Skin epidermis (tissue), 12 donors: Measurements from ENCODE around the gene ANKS6.

Experiments
- H3K27ac ChIP-seq, 21 experiments: fragments of 200-600 bp; sonication (generic) in 11 of 21; one replicate each; pipeline ENCODE4 v1.5.0; 2020; ENCODE audit warnings: mild to moderate bottlenecking in 3 of 21, inconsistent platforms in 2 of 21, moderate library complexity in 2 of 21
- H3K4me3 ChIP-seq, 7 experiments: fragments of 200-600 bp; sonication (generic) in 2 of 7; one replicate each; pipeline ENCODE4 v1.5.0; 2020; ENCODE audit warnings: inconsistent platforms in 2 of 7, mild to moderate bottlenecking in 2 of 7, moderate library complexity in 1 of 7

The ANKS6 gene

DNA sequence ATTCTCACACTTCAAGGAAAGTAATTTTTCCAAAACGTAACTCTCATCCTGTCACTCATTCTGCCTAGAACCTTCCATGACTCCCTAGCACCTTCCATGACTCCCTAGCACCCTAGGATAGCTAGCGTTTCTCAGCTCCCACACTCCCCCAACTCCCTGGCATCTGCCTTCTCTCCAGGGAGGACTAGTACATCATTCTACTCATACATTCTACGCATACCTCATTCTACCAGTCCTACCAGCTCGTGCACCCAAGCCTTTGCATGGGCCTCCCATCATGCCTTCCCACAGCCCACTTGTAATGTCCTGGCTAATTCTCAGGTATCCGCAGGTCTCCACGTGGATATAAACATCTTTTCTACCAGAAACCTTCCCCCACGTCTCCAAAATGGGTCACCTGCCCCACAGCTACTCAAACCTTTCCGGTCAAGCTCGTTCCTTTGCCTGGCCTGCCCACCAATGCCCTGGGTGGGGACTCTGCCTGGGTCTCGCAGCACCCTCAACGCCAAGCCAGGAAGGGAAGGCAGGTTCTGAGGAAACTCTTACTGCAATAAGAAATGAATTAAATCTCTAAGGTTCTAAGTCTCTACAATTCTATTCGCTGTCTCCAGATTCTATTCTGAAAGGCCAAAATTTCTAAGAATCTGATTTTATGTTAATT is 930 bp downstream of the ANKS6 start:
- Histone ChIP-seq H3K4me3 (peak overlapping the region; percentile 49 to 57 (median 53)), H3K27ac (peak overlapping the region in 5 of 21 experiments; percentile 46 to 82 (median 57))

DNA sequence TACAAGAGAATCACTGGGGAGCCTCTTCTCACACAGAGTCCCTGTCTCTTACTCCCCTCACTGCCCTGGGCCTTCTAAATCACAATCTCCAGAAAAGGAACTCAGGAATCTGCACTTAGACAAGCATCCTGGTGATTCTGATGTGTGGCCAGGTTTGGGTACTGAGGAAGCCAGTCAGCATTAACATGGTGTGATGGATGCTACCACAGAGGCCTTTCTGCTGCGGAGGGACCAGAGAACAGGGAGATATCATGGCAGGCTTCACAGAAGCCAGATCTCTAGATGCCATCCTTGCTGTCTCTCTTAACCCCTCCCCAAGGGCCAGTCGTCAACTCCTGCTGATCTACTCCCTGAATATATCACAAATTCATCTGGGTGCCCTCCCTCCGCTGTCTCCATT is 1.6 kb downstream of the ANKS6 start:
- Histone ChIP-seq H3K4me3 (no peak overlapping the region), H3K27ac (no peak overlapping the region)

DNA sequence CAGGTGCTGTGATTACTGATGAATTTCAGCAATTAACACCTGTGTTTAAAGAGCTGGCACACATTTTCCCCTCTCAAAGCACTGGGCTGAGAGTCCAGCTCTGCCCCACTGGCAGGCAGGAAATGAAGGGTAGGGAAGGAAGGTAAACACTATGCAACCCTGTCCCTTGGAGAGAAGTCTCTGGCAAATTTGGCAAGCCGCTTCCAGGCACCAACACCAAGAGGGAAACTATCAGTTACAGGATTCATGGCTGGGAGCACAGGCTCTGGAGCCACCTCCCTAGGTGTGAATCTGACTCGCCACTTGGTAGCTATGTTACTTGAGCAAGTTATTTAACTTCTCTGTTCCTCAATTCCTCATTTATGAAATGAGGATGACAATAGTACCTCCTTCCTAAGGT is 3.3 kb downstream of the ANKS6 start:
- H3K27ac ChIP-seq = no peak overlapping the region
- H3K4me3 ChIP-seq = no peak overlapping the region

DNA sequence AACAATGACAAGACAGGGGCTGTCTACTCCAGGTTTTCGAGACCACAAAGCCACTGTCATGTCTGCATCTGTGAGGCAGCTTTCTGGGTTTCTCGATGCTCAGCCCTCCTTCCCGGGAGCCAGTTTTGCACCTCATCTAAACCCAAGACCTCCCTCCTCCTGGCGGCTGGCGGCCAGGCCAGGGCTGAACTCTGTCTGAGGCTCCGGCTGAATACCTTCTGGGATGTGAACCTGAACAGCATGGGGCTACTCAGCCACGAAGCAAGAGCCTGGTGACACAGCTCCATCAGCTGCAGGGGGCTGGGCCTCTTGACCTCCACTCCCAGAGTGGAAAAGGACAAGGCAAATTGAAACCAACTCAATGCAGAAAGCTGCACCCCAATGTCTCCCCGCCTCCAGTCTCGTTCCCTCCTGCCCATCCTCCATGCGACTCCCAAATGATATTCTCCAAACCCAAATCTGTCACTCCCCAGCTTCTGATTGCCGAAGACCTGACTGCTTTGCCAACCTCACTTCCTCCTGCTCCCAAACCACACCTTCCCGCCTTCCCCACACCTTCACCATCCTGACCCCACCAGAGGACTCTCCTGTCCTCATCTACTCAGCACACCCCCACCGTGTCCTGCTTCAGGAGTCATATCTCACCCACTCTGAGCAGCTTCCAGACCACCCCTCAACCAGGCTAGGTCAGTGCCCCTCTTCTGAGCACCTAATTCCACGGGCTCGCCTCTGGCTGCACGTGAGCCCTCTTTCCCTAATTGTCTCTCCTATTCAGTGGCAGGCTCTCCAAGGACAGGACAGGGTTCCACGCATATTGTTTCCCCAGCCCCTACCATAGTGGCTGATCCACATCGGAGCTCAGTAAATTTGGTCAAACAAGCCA is 4.5 kb downstream of the ANKS6 start:
- Histone ChIP-seq H3K4me3 (no peak overlapping the region), H3K27ac (peak overlapping the region in 4 of 21 experiments; percentile 34 to 60 (median 46))

DNA sequence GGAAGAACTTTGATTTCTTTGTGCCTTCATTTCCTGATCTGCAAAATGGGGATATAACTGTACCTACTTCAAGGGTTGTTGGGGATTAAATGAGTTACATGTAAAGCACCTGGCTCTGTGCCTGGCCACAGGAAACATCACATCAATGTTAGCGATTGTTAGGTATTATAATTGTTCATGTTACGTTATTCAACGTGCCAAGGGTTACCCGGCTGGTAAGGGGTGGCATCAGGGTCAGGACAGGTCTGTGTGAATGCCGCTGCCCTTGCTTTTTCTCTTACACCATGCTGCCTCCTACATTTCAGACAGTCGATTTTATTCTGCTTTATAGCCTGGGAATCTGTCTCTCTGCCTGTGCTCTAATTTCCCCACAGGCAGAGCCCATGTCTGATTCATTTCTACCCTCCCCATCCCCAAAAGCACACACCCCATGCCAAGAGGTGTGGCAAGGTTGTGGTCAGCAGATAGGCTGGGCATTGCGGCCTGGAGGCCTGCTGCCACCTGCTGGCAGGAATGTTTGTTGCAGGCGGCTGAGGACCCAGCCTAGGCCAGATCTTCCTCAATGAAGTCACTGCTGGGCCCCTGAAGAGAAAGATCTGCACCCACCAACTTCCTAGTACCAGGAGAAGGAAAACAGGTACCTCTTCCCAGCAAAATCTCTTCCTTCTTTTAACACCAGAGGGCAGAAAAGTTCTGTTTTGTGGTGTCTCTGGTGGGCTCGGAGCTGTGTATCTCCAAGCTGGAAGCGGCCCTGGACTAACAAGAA is 5.3 kb downstream of the ANKS6 start:
- H3K27ac ChIP-seq = peak overlapping the region in 4 of 21 experiments; percentile 34 to 60 (median 46)
- no peak overlapping the region for H3K4me3 ChIP-seq

DNA sequence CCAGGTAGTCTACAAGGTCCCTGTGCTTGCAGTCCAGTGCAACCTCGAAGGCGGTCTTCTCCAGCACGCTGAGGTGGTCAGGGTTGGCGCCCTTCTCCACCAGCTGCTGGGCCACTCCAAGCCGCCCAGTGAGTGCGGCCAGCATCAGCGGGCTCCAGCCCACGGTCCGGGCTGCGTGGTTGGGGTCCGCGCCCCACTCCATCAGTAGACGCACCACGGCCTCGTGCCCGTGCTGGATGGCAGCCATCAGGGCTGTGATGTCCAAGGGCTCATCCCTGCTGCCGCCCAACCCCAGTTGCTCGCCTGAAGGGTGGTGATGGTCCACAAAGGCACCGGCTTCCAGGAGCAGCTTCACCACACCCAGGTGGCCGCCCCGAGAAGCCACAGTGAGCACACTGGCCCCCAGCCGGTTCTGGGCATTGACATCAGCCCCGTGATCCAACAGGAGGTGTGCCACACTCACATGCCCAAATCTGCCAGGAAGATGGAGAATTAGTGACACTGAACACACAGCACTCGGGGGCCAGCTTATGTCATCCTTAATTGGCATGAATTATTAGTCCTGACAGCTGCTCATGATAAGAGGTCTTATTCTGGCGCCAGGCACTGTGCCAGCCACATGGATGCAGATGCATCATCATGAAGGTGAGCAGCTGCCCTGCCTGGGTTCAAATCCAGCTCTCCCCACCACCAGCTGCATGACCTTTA is 6.1 kb downstream of the ANKS6 start:
- no peak overlapping the region for H3K4me3 ChIP-seq
- no peak overlapping the region for H3K27ac ChIP-seq

DNA sequence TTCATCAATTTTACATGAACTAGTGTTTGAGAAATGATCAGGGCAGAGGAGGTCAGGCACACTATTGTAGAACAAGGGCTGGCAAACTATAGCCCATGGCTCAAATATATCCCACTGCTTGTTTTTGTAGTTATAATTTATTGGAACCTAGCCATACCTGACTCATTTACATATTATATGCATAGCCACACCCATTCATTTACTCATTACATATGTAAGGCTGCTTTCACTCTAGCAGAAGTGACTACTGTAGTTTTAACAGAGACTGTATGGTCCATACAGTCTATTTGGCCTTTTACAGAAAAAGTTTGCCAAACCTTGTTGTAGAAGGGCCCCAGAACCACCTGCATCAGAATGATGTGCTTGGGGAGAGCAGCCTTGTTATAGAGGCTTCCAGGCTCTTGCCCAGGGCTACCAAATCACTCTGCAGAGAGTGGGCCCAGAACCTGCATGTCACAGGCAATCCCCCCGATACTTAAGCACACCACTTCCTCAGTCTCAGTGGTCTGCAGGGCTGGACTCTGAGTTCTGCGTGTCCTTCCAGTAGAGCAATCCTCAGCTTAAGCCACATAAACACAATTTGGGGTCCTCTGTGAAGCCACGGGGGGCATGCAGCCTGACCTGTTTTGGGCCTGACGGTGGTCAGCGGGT is 6.7 kb downstream of the ANKS6 start:
- Histone ChIP-seq H3K27ac (no peak overlapping the region), H3K4me3 (no peak overlapping the region)

DNA sequence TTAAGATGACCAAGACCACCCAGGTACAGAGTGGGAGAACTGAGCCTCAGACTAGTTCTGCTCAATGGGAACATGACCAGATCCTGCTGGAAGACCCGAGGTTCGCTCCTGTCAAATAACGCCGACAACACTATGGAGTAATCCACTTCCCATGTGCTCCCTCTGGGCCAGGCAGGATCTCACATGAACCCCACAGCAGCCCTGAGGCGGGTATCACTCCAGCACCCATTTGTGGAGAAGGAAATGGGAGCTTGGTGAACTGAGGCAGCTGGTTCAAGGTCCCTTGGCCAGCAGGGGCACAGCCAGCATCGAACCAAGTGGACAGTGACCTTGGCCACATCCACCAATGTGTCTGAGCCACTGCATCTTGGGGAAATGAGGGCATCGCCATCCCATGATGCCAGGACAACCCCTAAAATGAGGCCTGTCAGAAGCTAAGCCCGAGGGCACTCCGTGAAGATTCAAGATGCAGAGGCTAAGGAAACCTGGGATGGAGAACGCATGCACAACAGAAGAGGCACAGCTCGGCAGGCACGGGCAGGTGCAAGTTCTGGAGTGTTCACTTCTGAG is 8.5 kb downstream of the ANKS6 start:
- Histone ChIP-seq H3K27ac (no peak overlapping the region), H3K4me3 (no peak overlapping the region)

DNA sequence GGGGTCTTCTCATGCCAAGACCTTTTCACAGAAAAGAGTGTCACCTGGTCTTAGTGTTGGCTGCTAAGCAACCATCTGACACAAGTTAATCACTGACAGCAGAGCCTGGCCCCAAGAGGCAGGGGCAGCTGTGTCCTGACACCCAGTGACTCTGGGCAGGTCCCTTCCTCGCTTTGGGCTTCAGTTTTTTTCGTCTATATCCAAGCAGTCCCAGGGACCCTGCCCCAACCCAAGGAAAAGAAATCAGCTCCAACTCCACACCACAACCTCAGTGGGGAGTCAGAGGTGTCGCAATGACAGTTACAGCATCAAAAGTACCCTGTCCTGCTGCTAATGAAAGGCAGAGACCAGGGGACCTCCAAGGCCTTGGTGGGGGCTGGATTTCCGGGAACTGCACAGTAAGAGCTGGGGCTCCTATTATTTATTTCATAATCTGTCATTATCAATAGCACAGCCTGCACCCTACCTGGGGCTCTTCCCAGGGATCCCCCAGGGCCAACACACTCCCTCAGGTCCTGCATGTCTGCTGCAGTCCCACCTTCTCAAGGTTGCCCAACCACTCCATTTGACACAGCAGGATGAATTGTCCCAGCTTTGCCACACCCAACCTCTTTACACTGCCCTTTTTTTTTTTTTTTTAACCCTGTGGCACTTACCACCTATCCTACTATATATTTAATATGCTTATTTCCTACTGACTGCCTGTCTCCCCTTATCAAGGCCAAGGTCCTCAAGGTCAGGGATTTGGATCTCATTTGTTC is 9.4 kb downstream of the ANKS6 start:
- no peak overlapping the region for H3K4me3 ChIP-seq
- no peak overlapping the region for H3K27ac ChIP-seq

DNA sequence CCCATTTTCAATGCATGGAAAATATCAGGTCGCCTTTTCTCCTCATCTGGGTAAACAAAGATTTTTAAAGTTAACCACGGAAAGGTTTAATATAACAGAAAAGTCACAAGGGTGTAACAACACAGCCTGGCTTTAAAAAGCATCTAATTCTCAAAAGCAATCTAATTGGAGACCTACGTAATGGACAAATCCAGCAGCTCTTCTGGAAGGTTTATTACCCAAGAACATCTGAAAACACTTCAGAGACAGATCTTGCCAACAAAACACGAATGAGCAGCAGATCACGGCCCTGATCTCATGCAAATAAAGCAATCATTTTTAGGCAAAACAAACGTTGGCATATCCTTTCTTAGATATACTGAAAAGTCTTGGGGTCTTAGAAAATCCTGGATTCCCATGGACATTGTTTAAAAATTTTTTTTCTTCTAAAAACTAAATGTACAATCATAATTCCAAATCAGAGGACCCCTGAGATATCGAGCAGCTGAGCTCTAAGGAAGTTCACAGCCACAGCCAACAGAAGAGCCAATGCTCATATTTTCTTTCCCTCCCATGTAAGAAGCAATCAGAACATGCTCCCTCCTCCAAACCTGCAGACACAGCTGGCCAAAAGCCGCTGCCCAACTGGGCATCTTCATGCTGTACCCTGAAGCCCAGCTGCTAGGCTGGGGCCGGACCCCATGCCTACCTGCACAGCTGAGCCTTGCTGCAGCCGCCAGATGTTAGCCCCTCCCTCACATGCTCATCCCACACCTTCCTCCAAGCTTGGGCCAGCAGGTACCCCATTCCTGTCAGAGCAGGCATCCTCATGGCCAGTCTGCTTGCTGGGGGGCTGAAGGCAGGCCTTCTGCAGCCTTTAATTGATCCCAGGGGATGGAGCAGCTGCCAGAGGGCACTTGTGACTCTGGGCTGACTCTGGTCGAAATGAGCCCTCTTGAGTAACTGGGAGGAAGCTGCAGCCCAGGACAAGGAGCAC is 11.2 kb downstream of the ANKS6 start:
- H3K27ac ChIP-seq = no peak overlapping the region
- no peak overlapping the region for H3K4me3 ChIP-seq

DNA sequence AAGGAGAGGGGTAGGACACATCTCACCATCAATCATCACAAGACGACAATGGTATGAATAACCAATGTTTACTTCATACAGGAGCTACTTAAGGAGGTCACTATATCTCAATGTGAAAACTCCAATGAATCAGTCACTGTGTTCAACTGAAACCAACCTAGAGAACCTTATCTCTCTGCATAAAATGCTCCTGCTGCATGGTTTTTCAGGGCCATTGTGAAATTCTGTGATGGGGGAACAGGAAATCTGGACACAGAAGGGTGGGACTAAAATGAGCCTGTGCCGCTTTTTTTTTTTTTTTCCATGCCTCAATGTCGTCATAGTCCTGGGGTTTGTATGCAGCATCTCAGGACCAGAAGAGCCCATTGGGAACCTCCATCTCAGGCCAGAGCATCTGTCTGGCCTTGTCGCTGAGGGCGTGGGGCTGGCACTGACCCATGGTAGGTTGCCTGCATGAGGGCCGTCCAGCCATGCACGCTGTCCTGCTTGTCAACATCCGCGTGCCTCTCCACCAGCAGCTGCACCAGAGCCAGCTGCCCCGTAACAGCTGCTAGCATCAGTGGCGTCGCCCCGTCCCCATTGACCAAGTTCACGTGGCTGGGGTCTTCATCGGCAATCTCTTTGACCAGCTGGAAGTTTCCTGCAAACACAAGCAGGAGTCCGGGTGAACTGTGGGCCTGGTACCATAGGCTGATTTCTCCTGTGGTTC is 12.7 kb downstream of the ANKS6 start:
- Histone ChIP-seq H3K4me3 (no peak overlapping the region), H3K27ac (no peak overlapping the region)

DNA sequence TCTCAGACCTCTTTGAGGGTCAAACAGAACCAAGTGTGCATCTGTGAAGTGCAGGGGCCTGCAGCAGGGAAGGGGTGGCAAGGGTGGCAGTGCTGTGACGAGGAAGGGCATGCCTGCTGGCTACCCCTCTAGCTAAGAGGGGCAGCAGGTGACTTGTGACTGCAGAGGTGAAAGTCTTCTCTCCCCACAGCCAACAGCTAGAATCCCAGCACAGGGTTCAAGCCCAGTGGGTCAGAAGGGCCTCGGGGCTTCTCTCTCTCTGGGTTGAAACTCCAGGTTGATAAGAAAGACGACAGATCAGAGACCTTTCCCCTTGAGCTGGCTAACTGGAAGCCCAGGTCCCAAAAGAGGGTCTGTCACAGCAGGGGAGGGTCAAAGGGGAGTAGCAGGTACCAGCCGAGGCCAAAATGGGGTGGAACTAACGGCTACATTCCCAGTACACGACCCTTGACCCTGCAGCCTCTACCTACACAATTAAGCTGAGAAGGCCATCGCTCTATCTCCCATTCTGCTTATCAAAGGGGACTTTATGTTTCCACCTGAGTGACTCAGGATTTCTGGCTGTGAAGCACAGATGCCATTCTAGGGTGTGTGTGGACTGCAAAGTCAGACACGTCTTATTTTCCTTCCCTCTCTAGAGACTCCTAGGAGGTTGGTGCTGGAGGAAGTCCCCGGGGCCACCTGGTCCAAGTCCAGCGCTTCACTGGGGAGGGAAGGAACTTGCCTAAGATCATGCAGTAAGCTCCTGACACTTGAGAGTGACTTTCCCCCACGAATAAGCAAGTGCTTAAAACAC is 14.6 kb downstream of the ANKS6 start:
- Histone ChIP-seq H3K4me3 (no peak overlapping the region), H3K27ac (no peak overlapping the region)

DNA sequence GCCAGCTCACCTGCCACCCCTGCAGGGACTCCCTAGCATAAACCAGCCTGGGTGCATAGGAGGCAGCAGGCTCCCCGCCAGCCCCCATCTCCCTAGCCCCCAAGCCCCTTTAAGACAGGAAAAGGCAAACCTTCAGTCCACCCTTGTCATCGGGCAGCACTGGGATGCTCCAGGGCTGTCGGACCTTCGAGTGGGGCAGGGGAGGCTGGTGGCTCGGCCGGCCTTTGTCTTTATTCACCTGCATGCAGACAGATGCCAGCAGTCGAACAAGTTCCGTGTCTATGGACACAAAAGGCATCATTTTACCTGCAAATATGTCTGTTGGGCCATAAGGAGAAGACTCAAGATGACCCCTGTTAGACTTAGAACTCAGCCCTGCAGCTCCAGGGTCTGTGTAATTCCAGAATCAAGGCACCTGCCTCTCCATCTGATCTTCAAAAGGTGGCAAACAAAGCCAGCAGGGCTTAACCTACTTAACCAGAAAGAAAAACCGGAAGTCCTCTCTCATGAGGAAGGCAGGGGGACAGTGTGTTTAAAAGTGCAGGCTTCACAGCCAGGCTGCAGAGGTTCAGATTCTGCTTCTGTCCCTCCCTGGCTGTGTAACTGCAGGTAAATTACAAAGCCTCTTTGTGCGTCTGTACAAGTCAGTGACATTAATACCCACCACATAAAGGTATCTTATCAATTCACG is 16.2 kb downstream of the ANKS6 start:
- Histone ChIP-seq H3K4me3 (no peak overlapping the region), H3K27ac (no peak overlapping the region)

DNA sequence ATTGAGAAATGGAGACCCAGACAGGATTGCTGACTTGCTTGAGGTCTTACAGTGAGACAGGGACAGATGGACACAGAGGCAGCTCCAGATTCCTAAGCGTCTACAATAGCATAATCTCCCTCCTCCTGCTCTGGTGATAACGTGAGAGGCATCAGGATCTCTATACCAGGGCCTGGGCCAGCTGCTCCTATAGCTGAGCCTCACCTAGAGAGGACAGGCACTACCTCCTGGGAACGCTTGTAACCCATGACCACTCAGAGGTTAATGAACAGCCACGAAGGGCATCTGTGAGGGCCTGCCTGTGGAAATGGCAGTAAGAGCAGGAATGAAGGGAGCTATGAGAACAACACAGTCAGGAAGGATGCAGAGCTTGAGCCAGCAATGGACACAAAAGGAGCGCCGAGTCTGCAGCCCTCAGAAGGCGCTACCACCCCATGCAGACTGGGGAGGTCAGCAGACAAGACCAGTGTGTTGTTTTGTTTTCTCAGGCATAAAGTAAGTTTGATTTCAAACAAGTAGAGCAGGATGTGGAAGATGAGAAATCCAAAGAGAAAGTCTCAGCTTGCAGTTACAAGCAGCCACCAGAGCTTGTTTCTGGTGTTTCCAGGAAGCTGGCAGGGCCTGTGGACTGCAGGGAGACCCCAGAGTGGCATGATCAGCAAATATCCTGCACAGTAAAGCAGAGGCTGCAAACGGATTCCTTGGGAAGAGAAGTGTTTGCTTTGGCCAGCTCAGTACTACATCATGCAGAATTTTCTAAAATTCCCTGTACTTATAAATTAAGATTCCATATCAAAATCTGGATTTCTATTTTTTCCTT is 17.4 kb downstream of the ANKS6 start:
- H3K27ac ChIP-seq = no peak overlapping the region
- no peak overlapping the region for H3K4me3 ChIP-seq
